GM12872 (cell line): ENCODE data around the gene LY6G5B.
A peak's percentile ranks its signal among the peaks of the same experiment; 100 is the strongest.

Experiments used
- CTCF ChIP-seq: IDR thresholded peaks from 3 replicates; pipeline ENCODE4 v1.5.1; 2011; ENCODE audit warnings: low read depth, mild to moderate bottlenecking, low read length, moderate library complexity; ENCODE audit not compliant: insufficient read depth

The LY6G5B gene

GRCh38 chr6:31642798-31643570 is 26.8 kb upstream of the LY6G5B start:
- no peak for TF ChIP-seq CTCF

GRCh38 chr6:31643818-31644454 is 25.8 kb upstream of the LY6G5B start:
- TF ChIP-seq CTCF: 0 out of 3 replicates have a peak, but pooled peaks have one; percentile 7

GRCh38 chr6:31645325-31645724 is 24.5 kb upstream of the LY6G5B start:
- TF ChIP-seq CTCF: no peak

- TF ChIP-seq CTCF: no peak
Measured at GRCh38 chr6:31651602-31652191, 18.1 kb upstream of the LY6G5B start.

- TF ChIP-seq CTCF: 0 out of 3 replicates have a peak, but pooled peaks have one; percentile 9
Measured at GRCh38 chr6:31652925-31653724, 16.7 kb upstream of the LY6G5B start.

- TF ChIP-seq CTCF: no peak
Measured at GRCh38 chr6:31654574-31655348, 15.0 kb upstream of the LY6G5B start.
